ENCODE results near the gene TBX1.

Gene TBX1

DNA sequence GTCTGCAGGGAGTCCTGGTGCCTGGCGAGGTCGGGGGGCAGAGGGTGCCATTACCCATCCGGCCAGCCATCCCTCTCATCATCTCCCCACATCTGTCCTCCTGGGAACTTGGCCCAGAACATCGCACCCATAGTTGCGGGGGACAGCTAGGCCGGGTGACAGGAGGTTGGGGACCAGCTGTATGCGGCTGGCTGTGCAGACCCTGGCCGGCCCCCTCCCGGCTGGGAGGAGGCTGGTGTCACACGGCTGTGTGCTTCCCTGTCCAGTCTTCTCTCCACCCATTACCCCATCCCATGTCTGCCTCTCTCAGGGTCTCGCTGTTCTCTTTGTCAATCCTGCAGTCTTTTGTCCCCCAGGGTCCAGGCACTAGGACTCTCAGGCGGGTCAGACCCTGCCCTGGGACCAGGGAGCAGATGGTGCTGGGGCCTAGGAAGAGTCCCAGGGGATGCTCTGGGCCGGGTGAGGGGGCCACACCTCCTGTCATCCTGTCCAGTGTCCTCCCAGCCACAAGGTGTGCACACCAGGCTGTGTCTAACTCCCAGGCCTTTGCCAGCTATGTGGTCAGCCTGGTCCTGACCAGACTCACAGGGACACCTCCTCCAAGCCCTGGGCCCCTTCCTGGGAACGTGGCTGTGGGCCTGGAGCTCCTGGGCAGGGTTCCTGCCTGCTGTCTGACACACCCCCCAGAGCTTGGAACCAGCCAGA is 6.4 kb upstream of the TBX1 start:
- DNase-seq, result no peak

DNA sequence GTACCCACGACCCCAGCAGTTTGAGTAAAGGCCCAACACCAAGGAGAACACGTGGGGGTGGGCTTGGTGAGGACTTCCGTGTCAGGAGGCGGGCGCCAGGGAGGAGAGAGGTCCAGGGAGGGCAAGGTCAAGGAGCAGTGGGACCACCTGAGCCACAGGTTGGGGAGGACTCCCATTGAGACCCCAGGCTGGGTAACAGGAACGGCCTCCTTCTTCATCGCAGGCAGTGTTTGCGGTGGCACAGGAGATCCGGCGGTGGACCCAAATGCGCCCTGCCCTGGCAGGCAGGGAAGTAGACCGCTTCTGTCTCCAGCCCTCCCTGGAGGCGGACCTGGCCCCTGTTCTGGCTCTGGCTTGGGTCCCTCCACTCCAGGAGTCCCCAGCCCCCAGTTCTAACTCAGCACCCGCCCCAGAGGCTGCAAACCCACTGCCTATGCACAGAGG is 5.9 kb upstream of the TBX1 start:
- no peak for DNase-seq

DNA sequence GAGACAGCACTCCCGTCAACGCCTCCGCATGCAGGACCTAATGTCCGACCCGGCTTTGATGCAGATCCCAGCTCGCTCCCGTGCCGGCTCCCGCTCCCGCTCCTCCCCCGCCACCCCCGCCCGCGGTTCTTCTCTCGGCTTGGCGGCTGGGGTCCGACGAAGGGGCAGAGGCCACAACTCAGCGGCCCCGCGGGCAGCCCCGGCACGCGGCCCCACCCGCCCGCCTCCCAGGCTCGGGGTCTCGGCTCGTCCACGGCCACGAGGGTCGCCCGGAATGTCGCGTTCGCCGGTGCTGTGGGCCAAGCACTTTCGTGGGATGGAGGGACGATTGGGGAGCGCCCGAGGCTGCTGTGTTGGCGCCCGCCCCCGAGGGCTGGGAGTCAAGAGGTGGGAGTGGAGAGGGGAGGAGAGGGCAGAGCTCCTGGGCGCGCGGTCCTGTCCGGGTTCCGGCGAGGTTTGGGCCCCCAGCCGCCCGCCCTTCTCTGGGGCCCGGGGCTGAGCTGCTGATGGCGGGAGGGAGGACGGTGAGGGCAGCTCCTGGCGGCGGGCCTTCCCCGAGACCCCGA is 5.3 kb upstream of the TBX1 start:
- DNase-seq, result no peak

DNA sequence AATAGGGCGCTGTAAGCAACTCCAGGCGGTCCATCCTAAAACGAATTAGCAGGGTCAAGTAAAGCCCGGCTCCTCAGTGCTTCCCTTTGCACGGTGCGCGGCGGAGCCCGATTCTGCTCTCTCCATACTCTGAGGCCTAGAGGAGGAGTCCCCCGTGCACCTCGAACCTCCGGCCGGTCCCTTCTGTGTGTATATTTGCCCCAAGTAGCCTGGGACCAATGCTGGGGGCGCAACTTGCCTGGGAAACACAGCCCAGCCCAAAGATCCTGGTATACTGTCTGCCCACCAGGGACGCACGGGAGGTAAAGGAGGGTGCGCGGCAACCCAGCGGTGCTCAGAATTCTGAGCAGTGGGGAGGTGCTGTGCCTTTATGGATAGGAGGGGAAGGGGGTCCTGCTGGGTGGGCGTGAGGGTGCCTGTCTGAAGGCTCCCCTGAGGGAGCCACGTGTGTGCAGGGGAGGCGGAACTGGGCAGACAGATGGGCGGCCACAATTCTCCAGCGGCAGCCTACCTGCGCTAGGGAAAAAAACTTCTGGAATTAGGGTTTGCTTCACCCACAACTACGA is 4.8 kb upstream of the TBX1 start:
- no peak for DNase-seq

DNA sequence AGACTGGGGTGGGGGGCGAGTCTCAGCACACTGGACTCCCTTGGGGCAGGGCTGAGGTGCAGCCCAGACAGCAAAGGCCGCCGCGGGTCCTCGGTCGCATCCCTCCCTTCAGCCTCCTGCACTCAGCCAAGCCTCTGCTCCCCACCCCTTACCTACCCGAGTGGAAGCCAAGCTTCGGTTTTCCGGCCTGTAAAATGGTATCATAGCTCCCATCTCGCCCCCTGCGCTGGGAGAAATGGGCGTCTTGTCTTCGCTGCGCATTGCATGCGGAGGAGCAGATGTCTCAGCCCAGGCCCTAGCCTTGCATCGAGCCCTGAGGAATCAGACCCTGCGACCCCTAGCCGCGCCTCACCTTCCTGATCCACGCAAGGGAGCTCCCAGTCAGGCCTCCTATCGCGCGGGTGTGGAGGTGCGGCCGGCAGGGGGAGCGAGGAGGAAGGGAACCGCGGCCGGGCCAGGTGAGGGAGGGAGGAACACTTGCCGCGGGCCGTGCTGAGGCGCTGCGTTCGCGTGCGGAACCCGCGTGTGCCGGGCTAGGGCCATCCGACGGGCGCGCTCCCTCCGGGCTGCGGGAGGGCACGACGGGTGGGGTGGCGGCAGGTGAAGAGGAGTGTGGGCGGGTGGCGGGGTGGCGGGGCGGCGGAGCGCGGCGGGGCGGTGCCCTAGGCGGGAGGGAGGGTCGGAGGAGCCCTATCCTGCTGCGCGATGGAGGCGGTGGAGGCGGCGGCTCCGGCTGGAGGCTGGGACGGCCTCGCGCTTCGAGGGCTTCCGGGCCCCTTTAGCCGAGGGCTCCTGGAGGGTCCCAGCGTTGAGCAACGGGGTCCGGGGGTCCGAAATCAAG is 4.1 kb upstream of the TBX1 start:
- no peak for DNase-seq

DNA sequence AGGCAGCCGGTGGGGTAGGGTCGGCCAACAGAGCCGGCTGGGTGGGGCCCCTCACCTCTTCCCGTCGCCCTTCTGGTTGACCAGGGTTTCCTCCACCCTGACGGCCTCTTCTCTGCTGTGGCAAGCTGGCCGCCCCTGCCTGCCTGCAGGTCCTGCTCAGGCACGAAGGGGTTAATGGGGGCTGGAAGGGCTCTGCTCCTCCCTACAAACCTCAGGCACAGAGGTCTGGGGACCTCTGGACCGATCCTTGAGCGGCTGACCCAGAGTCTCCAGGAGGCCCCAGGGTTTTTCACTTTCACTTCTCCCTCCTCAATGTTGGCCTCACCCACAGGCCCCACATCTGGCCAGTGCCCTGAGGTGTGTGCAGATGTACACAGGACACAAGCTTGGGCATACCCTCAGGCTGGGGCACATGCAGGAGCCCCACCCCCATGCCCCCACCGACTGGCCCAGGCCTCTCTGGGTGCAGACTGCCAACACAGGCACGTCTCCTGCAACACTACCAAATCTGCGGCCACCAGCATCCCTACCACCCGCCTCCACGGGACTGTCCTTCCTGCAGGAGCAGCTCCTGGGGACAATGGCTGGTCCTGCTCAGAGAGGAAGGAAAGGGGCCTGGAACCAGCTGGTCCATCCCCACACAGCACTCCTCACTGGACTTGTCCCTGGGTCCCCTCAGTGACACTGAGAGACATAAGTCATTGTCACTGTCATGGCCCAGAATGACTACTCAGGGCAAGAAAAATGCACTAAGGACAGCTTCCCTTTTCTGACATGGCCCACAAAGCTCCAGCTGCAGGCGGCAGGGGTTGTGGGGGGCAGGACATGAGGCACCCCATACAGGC is 3.2 kb upstream of the TBX1 start:
- DNase-seq, result no peak

DNA sequence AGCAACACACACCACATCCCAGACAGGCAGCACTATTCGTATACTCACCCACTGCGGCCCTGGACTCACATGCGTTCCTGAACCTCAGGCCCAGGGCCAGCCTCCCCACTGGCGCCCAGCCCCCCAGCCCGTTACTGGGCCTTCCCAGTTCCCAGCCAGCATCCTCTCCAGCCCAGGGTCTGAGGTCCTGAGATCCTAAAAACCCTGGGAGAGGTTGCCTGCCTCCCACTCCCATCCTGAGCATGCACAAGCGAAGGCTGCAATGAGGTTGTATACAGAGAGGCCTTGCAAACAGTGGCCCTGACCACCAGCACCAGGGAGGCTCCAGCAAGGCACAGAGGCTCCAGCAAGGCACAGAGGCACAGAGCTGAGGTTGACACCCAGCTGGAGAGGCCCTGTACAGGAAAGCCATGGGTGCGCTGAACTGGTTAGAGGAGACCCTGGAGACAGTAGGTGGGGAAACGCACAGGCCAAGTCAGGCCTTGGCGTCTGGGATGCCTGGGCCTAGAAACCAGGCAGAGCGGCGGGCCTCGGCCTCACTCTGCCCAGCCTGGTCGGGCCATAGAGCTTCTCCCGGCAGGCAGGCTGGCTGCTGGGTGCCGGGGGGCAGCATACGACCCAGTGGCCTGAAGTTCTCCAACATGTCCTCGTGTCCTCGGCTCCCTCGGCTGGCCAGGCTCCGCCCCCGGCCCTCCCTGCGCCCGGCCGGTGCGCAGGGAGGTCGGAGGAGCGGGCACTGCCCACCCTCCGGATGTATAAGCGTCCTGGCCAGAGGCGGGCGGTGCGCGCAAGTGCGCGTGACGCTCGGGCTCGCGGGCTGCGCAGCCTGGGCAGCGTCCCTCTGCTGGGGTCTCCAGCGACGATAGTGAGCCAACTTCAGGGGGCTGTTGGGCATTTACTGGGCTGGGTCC is 2.3 kb upstream of the TBX1 start:
- no peak for DNase-seq

DNA sequence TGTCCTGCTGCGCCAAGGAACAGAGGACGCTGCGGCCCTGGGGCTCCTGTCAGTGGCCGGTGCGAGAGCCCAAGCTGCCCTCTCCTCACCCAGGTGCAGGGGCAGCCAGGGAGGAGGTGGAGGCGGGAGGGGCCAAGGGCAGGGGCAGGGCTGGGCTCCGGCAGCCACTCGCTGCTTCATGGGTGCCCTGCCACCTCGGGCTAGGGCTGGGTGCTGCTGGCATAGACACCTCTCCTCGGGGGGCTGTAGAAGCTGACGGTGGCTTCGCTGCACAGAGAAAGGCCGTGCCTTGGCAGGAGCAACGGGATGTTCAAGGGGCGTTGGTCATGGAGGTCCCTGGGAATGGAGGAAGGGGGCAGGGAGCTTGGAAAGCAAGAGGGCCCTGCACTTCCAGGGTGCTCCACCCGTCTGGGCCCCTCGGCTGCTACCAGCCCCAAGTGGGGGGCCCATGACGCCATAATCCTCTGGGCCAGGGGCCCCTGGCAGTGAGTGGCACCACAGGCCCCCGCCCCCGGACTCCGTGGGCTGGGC is 1.6 kb upstream of the TBX1 start:
- no peak for DNase-seq

DNA sequence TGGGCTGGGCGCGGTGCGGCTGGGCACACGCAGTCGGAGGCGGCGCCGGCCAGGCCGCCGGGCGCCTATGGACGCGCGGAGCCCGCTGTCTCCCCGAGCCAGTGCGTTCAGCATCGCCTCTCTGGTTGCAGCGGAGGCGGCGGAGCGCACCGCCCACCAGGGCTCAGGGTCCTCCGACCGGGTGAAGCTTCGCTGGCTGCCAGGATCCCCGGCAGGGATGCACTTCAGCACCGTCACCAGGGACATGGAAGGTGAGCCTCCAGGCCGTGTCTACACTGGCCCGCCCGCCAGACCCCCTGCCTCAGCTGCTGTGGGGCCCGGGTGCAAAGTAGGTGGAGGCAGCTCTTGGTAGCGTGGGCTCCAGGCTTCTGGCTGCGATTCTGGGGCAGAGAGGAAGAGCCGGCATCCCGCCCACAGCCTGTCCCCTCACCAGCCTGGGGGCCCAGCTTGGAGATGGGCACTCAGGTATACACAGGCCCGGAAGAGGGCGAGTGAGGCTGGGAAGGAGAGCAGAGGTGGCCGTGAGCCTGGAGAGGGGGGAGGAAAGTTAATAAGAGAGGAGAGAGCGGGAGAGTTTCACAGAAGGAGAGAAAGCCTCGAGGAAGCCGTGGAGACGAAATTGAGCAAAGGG is 1.0 kb upstream of the TBX1 start:
- no peak for DNase-seq

DNA sequence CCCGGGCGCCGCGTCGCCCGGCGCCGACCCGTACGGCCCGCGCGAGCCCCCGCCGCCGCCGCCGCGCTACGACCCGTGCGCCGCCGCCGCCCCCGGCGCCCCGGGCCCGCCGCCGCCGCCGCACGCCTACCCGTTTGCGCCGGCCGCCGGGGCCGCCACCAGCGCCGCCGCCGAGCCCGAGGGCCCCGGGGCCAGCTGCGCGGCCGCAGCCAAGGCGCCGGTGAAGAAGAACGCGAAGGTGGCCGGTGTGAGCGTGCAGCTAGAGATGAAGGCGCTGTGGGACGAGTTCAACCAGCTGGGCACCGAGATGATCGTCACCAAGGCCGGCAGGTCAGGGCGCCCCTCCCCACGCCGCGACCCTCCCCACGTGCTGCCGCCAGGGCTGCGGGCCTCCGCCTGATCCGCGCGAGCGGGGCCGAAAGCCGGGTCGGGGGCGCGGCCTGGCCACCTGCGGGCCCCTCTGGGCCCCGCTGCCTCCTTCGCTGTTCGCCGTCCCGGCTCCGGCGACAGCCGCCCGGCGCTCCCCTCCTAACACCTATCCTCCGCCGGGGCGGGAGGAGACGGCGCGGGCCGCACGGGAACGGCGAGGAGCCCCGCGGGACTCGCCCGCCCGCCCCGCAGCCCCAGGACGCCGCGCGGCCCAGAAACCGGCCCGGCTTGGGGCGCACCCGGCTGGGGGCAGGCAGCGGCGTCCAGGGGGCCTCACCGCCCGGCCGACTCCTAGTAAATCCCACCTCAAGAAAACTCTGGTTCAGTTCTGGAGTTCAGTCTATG is 560 bp downstream of the TBX1 start:
- no peak for DNase-seq

DNA sequence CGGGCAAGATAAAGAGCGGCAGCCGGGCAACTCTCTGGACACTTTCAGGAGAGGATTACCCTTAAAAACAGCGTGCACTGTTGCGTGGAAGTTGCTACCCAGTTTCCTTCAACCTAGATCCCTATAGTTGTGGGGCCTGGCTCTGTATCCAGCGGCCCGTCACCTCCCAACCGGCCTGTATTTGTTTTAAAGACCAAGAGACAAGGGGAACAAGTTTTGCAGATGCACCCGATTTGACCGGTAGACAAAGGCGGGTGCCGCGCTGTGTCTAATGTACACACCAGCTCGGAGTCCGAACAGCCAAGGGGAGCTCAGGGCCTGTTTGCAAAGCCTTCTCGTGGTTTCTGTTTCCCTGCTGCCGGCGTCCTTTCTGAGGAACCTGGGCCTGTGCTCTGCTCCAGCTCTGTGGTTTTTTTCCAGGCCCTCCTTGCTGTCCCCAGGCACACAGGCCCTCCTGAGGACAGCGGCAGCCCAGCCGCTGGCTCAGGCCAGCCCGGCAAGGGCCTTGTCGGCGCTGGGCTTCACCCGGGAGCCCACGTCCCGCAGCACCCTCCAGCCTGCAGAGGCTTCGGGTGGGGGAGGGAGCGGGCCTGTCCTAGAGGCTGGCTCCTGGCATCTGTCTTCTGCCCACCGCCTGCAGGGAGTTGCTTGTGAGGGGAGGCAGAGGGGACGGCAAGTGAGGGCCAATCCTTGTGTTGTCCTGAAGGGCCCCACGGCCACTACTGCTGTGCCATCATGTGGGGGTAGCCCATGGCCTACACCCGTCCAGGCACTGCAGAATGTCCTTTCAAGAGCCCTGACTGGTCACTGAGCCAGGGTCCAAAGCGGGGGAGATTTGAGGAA is 1.4 kb downstream of the TBX1 start:
- DNase-seq, result no peak

DNA sequence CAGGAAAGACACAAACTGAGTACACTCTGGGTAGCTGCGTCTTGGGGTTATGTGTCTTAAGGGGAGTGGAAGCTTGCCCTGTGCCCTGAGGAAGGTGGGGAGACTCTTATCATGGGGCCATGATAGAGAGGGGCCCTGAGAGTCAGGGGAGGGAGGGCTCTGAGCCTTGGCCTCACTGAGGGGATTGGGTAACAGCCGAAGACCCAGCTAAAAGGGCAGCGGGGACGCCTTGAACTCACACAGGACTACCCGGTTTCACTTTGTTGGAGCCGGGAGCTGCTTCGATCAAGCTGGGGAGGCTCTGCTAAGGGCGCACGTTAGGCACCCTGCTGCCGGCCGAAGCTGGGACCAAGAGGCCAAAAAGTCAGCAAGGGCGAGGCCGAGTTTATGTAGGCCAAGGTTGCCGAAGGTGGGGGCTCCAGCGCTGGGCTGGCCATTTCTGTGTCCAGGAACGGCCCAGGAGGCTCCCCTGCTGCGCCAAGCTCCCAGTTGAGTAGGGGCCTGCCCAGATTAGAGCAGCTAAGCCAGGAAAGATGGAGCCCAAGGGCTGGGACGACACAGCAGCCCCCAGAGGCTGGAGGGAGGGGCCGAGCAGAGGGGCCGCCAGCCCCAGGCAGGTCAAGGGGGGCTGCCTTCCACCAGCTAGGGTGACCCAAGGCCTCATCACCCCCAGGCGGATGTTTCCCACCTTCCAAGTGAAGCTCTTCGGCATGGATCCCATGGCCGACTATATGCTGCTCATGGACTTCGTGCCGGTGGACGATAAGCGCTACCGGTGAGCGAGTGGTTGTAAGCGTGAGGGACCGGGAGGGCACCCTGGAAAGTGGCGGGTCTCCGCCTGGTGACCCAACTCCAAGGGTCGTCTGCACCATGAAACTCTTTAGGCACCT is 2.2 kb downstream of the TBX1 start:
- no peak for DNase-seq

DNA sequence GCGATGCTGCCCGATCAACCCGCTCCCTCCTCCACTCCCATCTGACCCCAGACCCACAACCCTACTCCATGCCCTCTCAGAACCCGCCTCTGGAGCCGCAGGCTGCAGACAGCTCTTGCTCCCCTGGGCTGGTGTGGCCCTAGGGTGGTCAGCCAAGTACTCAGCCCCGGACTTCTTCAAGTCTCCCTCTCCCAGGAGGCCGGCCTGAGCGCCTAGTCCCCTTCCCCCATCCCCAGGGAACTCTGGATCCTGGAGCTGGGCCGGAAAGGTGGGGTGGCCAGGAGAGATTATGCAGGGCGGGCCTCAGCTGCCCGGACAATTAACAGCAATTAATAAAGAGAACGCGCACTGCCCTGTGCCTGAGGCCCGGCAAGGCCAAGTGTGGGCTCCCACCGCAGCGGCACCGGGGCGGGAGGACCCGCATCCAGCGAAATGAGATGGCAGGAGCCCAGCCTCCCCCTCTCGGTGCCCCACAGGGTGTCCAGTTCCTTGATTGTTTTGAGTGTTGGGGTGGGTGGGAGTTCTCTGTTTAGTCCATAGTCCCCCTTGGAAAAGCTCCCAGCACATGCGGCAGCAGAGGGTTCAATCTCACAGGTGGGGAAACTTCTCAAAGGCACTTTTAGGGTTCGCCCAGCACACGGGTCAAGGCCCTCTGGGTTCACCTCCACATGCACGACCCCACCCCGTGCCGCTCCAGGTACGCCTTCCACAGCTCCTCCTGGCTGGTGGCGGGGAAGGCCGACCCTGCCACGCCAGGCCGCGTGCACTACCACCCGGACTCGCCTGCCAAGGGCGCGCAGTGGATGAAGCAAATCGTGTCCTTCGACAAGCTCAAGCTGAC is 3.1 kb downstream of the TBX1 start:
- no peak for DNase-seq

DNA sequence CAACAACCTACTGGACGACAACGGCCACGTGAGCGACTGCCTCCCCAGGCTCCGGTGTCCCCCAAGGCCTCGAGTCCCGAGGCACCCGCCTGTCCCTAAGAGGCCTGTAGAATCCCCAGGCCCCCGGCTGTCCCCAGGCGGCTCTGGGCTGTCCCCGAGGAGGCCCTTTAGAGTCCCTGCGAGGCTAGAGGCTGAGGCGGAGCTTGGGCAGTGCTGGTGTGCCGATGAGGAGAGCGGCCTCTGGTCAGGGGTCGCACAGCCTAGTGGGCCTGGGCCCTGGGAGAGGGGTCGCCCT is 3.7 kb downstream of the TBX1 start:
- DNase-seq, result no peak

DNA sequence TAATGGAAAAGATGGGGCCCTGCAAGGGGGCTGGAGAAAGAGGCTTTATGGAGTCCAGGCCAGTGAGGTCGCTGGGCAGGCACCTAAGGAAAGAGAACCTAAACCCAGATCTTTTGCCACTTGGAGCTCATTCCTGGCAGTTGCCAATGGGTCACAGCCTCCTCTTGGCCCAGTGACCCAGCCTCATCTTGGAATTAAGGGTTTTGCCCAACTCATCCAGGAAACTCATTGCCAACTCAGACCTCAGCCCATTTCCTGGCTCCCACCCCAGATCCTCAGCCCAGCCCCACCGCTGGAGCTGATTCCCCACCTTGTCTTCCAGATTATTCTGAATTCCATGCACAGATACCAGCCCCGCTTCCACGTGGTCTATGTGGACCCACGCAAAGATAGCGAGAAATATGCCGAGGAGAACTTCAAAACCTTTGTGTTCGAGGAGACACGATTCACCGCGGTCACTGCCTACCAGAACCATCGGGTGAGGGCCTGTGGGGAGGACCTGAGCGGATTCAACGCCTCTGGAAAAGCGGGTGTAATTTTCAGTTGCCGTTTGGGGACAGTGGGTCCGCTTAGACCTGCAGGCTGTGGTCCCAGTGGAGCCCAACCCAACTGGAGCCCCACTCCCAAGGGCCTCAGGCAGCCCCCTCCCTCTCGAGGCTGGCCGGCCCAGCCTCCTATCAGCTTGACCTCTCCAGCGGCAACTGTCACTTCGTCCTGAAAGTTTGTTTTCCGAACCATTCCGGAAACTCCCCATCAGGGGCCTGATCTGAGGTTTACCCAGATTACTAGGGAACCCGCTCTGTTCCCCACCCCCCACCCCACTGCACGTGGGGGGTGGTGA is 4.3 kb downstream of the TBX1 start:
- no peak for DNase-seq

DNA sequence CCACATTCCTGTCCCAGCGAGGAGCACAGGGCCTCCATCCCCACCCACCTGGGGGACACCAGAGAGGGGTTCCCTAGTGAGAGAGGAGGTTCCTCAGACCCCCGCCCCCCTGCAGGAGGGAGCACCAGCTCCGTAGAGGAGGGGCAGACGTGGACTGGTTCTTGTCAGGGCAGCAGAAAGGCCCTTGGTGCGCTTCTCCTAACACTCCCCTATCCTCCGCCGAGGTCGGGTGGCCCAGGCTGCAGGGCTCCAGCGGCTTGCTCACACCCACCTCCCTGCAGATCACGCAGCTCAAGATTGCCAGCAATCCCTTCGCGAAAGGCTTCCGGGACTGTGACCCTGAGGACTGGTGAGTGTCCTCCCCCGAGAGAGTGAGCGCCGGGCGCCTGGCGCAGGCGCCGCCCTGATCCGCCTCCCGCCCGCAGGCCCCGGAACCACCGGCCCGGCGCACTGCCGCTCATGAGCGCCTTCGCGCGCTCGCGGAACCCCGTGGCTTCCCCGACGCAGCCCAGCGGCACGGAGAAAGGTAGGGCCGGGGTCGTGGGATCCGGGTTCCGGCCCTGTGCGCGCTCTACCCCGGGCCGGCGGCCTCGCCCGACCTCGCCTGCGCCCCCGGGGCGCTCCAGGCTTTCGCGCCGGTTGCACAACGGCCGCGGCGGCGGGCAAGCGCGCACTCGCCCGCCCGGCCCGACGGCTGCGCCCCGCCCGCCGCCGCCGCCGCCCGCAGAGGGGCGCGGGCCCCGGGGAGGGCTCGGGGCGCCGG is 5.1 kb downstream of the TBX1 start:
- DNase-seq, result no peak

Data from NCI-H187 treated with DMSO at 0.1 percent for 48 hours (cell line).